Measurements from ENCODE around the gene ZNF391.

DNA sequence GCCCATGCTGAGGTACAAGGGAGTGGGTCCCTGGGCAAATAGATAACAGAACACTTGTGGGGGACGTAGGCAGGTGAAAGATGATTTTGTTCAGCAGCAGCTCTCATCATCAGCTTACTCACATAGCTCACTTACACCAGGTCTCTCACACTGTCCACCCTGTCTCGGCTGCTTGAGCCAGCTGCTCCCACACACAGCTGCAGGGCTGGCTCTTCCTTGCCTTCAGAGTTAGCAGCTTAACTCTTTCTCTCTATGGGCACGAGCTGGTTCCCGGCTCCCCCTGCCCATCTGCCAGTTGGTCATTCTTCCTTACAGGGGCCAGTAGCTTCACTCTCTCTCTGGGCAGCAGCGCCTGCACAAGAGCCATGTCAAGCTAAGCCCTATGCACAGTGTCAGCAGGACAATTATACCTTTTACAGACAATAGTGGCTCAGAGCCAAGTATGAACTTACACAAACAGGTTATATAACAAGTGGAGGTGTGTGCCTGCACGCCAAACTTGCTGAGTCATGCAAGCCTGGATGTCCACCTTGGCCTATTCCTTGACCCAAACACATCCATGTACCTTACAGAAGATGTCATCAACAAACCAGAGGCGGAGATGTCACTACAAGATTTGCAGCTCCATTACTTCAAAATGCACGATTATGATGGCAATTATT is 18.7 kb downstream of the ZNF391 start:
- TF ChIP-seq, protein P1, sequence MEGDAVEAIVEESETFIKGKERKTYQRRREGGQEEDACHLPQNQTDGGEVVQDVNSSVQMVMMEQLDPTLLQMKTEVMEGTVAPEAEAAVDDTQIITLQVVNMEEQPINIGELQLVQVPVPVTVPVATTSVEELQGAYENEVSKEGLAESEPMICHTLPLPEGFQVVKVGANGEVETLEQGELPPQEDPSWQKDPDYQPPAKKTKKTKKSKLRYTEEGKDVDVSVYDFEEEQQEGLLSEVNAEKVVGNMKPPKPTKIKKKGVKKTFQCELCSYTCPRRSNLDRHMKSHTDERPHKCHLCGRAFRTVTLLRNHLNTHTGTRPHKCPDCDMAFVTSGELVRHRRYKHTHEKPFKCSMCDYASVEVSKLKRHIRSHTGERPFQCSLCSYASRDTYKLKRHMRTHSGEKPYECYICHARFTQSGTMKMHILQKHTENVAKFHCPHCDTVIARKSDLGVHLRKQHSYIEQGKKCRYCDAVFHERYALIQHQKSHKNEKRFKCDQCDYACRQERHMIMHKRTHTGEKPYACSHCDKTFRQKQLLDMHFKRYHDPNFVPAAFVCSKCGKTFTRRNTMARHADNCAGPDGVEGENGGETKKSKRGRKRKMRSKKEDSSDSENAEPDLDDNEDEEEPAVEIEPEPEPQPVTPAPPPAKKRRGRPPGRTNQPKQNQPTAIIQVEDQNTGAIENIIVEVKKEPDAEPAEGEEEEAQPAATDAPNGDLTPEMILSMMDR (IDR thresholded peaks at IDR 0.05), result no peak
- no peak for TF ChIP-seq POLR2A (IDR thresholded peaks at IDR 0.05)

All from lower leg skin (tissue), 3 donors.